HG03571 (cell line): ENCODE data around the gene HEATR3.

Source experiments
- ATAC-seq: cut with Tn5 transposase; IDR thresholded peaks from one replicate; pipeline ENCODE4 v1.9.1; 2021; ENCODE audit not compliant: unreplicated experiment

HEATR3 gene

DNA sequence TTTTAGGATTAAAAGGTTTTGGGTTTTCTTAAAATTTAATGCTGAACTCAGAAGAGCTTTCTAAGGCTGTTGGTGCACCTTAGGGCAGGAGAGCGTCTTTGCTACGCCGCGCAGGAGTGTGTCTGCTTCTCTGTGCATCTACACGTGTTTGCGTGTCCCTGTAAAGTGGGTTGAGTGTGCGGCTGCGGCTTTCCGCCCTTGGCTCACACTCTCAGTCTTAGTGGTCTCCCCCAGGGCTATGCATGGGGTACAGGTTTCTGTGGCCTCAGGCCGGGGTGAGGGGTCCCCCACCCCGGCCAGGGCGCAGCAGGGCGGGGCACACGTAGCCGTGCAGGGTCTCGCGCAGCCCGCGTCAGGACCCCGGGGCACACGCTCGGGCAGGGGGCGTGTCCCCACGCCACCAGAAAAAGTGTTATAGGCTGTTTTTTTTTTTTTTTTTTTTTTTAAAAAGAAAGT, 86.6 kb downstream of the HEATR3 start:
- peak; percentile 48 for ATAC-seq

DNA sequence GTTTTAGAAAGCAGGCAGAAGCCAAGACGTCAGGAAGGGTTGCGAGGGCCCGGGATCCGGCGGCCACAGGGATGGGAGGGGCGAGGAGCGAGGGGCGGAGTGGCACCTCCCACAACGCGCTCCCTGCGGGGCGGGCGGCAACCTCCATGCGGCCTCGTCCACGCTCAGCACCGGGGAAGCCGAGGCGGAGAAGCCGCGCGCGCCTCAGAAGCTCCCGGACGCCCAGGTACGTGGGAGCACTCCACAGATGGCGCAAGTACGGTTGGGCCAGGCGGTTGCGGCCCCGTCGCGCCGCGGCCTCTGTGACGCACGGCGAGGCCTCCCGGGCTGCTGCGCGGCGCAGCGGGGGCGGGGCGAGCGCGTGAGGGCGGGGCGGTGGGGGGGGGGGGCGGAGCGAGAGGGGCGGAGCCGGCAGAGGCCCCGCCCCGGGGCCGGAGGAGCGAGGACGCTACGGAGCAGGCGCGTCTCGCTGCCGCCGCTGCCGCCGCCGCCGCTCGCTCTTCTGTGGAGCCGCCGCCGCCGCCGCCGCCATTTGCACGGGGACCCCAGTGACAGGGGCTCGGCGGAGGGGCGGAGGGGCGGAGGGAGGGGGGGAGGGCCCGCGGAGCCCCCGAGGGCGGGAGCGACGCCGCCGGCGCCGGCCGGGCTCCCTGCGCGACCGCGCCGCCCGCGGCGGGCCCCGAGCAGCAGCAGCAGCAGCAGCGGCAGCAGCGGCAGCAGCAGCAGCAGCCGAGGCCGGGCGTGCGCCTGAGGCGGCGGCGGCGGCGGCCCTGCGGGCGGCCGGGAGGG, 87.2 kb downstream of the HEATR3 start, which contains the start of gene TENT4B:
TENT4B (plus strand) TSS at position 500 of the 789 bp plus-strand sequence. CDS start 316 bp downstream, outside the sequence.
- ATAC-seq = peak; percentile 59

DNA sequence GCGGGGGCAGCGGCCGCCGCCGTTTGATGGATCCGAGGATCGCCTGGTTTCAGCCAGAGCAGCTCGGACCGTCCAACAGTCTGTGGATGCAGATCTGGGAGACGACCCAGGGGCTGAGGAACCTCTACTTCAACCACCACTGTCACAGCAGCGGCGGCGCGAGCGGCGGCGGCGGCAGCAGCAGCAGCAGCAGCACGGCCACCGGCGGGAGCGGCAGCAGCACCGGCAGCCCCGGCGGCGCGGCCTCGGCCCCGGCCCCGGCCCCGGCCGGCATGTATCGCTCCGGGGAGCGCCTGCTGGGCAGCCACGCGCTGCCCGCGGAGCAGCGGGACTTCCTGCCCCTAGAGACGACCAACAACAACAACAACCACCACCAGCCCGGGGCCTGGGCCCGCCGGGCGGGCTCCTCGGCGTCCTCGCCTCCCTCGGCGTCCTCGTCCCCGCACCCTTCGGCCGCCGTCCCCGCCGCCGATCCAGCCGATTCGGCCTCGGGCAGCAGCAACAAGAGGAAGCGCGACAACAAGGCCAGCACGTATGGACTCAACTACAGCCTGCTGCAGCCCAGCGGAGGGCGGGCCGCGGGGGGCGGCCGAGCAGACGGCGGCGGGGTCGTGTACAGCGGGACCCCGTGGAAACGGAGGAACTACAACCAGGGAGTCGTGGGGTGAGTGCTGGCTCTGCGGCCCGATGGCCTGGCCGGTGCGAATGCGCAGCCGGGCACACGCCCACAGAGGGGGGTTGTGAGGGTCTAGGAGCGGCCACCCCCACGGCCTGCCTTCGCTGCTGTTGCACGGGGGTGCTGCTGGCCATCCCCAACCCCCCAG, 88.0 kb downstream of the HEATR3 start:
- ATAC-seq = peak; percentile 28

DNA sequence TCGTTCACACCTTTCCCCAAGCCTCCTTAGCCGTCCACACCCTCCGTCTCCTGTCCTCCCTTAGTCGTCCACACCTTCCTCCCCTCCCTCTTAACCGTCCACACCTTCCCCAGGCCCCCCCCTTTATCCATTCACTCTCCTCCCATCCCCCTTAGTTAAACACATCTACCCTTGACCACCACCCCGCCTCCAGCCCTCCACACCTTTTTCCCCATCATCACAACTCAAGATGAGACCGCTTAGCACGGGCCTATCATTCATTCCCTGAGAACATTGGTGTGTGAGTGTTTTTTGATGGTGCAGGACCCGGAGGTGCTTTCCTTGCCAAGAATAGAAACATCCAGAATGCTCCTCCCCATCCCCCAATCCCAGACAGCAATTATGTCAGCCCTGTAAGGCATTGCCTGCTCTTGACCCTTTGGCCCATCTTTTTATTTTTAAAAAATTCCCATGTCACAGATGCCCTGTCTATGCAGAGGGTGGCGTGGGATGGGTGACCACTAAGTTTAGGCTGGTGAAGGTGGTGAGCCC, 88.7 kb downstream of the HEATR3 start:
- ATAC-seq = no peak

DNA sequence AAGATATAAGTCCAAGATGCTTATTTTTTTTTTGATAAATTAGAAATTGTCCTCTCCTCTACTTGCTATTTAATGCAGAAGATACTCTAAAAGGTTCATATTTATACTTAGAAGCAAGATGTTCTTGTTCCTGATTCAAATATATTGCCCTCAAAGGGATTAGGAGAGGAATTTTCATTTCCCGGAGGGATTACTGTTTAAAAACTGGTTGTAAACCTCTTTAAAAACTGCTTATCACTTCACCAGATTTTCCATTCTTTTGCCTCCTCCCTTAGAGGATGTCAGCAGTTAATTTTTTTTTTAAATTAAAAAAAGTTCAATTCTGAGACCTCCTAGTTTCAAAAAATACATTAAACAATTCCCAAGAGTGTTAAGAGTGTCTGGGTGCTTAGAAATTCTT, 90.2 kb downstream of the HEATR3 start:
- ATAC-seq = no peak
